HFF-Myc (cell line): Measurements from ENCODE around the gene GRID1.

Experiments used
- DNase-seq: peaks from one replicate; pipeline ENCODE4 v3.0.0-alpha.2; 2011; ENCODE audit warnings: low read depth; ENCODE audit errors: extremely low read depth
- H3K4me3 ChIP-seq: replicated peaks from 2 replicates; pipeline ENCODE4 v1.5.1; 2011; ENCODE audit warnings: low read depth, mild to moderate bottlenecking, control low read depth, low read length
- CTCF ChIP-seq: IDR thresholded peaks from 2 replicates; pipeline ENCODE4 v1.5.1; 2012; ENCODE audit warnings: mild to moderate bottlenecking, low read depth, low read length, control low read depth; ENCODE audit errors: missing control alignments

The GRID1 gene

GRCh38 chr10:85858776-85859515, 507.6 kb downstream of the GRID1 start:
- H3K4me3 ChIP-seq: no peak overlapping the region
- no peak for TF ChIP-seq CTCF
- DNase-seq: no peak

GRCh38 chr10:85857791-85858190, 508.8 kb downstream of the GRID1 start:
- no peak for DNase-seq
- no peak for TF ChIP-seq CTCF
- no peak overlapping the region for H3K4me3 ChIP-seq

GRCh38 chr10:85857305-85857704, 509.3 kb downstream of the GRID1 start:
- no peak for DNase-seq
- TF ChIP-seq CTCF: no peak
- H3K4me3 ChIP-seq: no peak overlapping the region

- DNase-seq: no peak
- no peak for TF ChIP-seq CTCF
- H3K4me3 ChIP-seq: no peak overlapping the region
These were observed 514.7 kb downstream of the GRID1 start for GRCh38 chr10:85851934-85852333.

- no peak overlapping the region for H3K4me3 ChIP-seq
- no peak for DNase-seq
- no peak for TF ChIP-seq CTCF
These were observed 515.3 kb downstream of the GRID1 start for GRCh38 chr10:85851325-85851724.

GRCh38 chr10:85850736-85851135, 515.9 kb downstream of the GRID1 start:
- H3K4me3 ChIP-seq: no peak overlapping the region
- DNase-seq: no peak
- no peak for TF ChIP-seq CTCF

- no peak overlapping the region for H3K4me3 ChIP-seq
- no peak for DNase-seq
- TF ChIP-seq CTCF: no peak
These were observed 517.3 kb downstream of the GRID1 start for GRCh38 chr10:85849315-85849714.
